Measurements from ENCODE around the gene ADARB2. TPM values are rescaled to one million over a fixed set of nuclear protein-coding genes. Genes with fewer than 3 reads are reported as not detected.

ADARB2 gene
- polyA plus RNA-seq, 1 of the 3 experiments (the other 2 are of a cell fraction), result not detected

DNA sequence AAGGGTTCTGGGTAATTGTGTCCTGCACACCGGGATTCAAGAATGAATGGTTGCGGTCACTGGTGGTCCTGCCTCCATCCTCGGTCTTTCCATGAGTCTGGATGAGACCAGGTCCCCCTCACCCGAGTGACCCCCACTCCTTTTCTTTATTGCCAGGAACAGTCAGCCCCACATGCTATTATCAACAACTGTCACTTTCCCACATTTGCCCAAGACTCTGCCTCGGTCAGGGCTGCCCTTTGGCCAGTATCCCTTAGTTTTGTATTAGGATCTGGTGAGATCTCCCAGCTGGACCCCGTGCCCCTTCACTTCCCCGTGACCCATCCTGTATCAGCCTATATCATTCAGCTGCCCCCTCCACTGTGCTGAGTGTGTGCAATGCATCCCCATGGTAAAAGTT is 288.3 kb downstream of the ADARB2 start (continued):
- TF ChIP-seq, protein P1, sequence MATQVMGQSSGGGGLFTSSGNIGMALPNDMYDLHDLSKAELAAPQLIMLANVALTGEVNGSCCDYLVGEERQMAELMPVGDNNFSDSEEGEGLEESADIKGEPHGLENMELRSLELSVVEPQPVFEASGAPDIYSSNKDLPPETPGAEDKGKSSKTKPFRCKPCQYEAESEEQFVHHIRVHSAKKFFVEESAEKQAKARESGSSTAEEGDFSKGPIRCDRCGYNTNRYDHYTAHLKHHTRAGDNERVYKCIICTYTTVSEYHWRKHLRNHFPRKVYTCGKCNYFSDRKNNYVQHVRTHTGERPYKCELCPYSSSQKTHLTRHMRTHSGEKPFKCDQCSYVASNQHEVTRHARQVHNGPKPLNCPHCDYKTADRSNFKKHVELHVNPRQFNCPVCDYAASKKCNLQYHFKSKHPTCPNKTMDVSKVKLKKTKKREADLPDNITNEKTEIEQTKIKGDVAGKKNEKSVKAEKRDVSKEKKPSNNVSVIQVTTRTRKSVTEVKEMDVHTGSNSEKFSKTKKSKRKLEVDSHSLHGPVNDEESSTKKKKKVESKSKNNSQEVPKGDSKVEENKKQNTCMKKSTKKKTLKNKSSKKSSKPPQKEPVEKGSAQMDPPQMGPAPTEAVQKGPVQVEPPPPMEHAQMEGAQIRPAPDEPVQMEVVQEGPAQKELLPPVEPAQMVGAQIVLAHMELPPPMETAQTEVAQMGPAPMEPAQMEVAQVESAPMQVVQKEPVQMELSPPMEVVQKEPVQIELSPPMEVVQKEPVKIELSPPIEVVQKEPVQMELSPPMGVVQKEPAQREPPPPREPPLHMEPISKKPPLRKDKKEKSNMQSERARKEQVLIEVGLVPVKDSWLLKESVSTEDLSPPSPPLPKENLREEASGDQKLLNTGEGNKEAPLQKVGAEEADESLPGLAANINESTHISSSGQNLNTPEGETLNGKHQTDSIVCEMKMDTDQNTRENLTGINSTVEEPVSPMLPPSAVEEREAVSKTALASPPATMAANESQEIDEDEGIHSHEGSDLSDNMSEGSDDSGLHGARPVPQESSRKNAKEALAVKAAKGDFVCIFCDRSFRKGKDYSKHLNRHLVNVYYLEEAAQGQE (IDR thresholded peaks at IDR 0.05; ENCODE audit: low read depth, low read length), result no peak

- H3K9me3 ChIP-seq, result no peaks in the 10 kb centered on the region
These were observed 288.9 kb downstream of the ADARB2 start for GRCh38 chr10:1448252-1448930.

GRCh38 chr10:1444826-1445225 is 292.5 kb downstream of the ADARB2 start:
- H3K4me3 ChIP-seq (ENCODE audit: low read depth in 2 of 2, low read length in 1 of 2), result no peak overlapping the region
- H3K79me2 ChIP-seq (ENCODE audit: insufficient read depth), result no peaks in the 10 kb centered on the region
- H3K9me2 ChIP-seq, result no peaks in the 10 kb centered on the region
- no peak overlapping the region for H2AFZ ChIP-seq (ENCODE audit: low read depth)
- ChIA-PET CTCF (no interaction called here), POLR2A (no interaction called here)
- H3F3A ChIP-seq (replicated peaks; ENCODE audit: insufficient read depth), result no peaks in the 10 kb centered on the region
- H3K36me3 ChIP-seq (replicated peaks in 1 of 2; ENCODE audit: control insufficient read depth in 1 of 2, insufficient read depth in 2 of 2, low read length in 1 of 2), result no peaks in the 10 kb centered on the region
- H3K27ac ChIP-seq (ENCODE audit: low read depth in 2 of 2, low read length in 1 of 2), result no peak overlapping the region
- WGBS (ENCODE audit: low lambda C conversion rate), result 51% methylated on average over 2 of the region's 2 CpGs
- H3K27me3 ChIP-seq (ENCODE audit: insufficient read depth), result no peaks in the 10 kb centered on the region
- H3K4me1 ChIP-seq (ENCODE audit: control insufficient read depth in 1 of 2, insufficient read depth in 2 of 2, low read depth in 1 of 2, low read length in 1 of 2), result peaks cover 0 to 8% of the 10 kb centered on the region in 2 experiments; a peak in 1 of 4 replicates
- no peak overlapping the region for H3K9ac ChIP-seq
- no peak overlapping the region for H3K4me2 ChIP-seq
- no peaks in the 10 kb centered on the region for H3K9me3 ChIP-seq
- H4K20me1 ChIP-seq (ENCODE audit: insufficient read depth), result no peaks in the 10 kb centered on the region
- TF ChIP-seq POLR2AphosphoS5 (IDR thresholded peaks at IDR 0.05; ENCODE audit: low read depth, low read length), result no peak
- TF ChIP-seq, protein P2, sequence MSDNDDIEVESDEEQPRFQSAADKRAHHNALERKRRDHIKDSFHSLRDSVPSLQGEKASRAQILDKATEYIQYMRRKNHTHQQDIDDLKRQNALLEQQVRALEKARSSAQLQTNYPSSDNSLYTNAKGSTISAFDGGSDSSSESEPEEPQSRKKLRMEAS (IDR thresholded peaks at IDR 0.05; ENCODE audit: low read depth), result no peak
- no peak for TF ChIP-seq GABPA (IDR thresholded peaks at IDR 0.05; ENCODE audit: low read depth)
- no peak for TF ChIP-seq YY1 (IDR thresholded peaks at IDR 0.05; ENCODE audit: low read depth)
- no peak for TF ChIP-seq RFX5 (IDR thresholded peaks at IDR 0.05; ENCODE audit: low read length)
- TF ChIP-seq ZBTB33 (IDR thresholded peaks at IDR 0.05; ENCODE audit: borderline replicate concordance, low read depth), result no peak
- TF ChIP-seq TEAD4 (IDR thresholded peaks at IDR 0.05; ENCODE audit: borderline replicate concordance, insufficient read depth), result no peak
- TF ChIP-seq, protein P1 (IDR thresholded peaks at IDR 0.05; ENCODE audit: low read depth, low read length), result no peak
- no peak for DNase-seq

More at GRCh38 chr10:1448252-1448930, 288.9 kb downstream of the ADARB2 start:
- no peak for DNase-seq
- Histone ChIP-seq H3K36me3 (replicated peaks in 1 of 2; ENCODE audit: control insufficient read depth in 1 of 2, insufficient read depth in 2 of 2, low read length in 1 of 2) (no peaks in the 10 kb centered on the region), H3K79me2 (ENCODE audit: insufficient read depth) (no peaks in the 10 kb centered on the region), H3K4me3 (ENCODE audit: low read depth in 2 of 2, low read length in 1 of 2) (no peak overlapping the region), H3K27me3 (ENCODE audit: insufficient read depth) (no peaks in the 10 kb centered on the region), H3F3A (replicated peaks; ENCODE audit: insufficient read depth) (no peaks in the 10 kb centered on the region), H3K4me2 (no peak overlapping the region), H3K9ac (no peak overlapping the region), H3K9me2 (no peaks in the 10 kb centered on the region), H3K4me1 (ENCODE audit: control insufficient read depth in 1 of 2, insufficient read depth in 2 of 2, low read depth in 1 of 2, low read length in 1 of 2) (peaks cover 0 to 24% of the 10 kb centered on the region in 2 experiments; a peak in 1 of 4 replicates), H3K27ac (ENCODE audit: low read depth in 2 of 2, low read length in 1 of 2) (no peak overlapping the region), H4K20me1 (ENCODE audit: insufficient read depth) (no peaks in the 10 kb centered on the region), H2AFZ (ENCODE audit: low read depth) (no peak overlapping the region)
- ChIA-PET POLR2A (no interaction called here), CTCF (interaction anchor here (0.7 to 2.6 kb wide), 2 partner anchors 8 to 28 kb away, joined by 4 to 11 read pairs; no protein-coding TSS in a partner anchor)
- WGBS (ENCODE audit: low lambda C conversion rate), result 21% methylated on average over 4 of the region's 4 CpGs
- TF ChIP-seq RXRA (IDR thresholded peaks at IDR 0.05; ENCODE audit: borderline replicate concordance, low read depth), result no peak
